Stimulated activated naive CD8-positive, alpha-beta T cell treated with anti-CD3 and anti-CD28 coated beads, Interleukin-15, Interleukin-2, amounts not matched to agents 100 ng/mL and 50 ng/mL, for 24 hours (primary cell): ENCODE measurements around the gene NECTIN2.
"Not testable (repeated sequence)": the region's sequence is repeated elsewhere in the genome, so short reads cannot be mapped to it uniquely, and the experiment has no call there.

ENCODE experiments used
- H3K27ac Mint-ChIP-seq: one replicate; pipeline ENCODE4 v1.8.0; 2021; ENCODE audit warnings: mild to moderate bottlenecking, mixed read lengths
- H3K27me3 Mint-ChIP-seq: one replicate; pipeline ENCODE4 v1.8.0; 2021; ENCODE audit warnings: mixed read lengths
- H3K36me3 Mint-ChIP-seq: one replicate; pipeline ENCODE4 v1.8.0; 2021; ENCODE audit warnings: low read depth, mixed read lengths
- H3K4me1 Mint-ChIP-seq: one replicate; pipeline ENCODE4 v1.8.0; 2021; ENCODE audit warnings: low read depth, mixed read lengths
- H3K4me3 Mint-ChIP-seq: one replicate; pipeline ENCODE4 v1.8.0; 2021; ENCODE audit warnings: mild to moderate bottlenecking, mixed read lengths
- H3K9me3 Mint-ChIP-seq: one replicate; pipeline ENCODE4 v1.8.0; 2021; ENCODE audit warnings: mixed read lengths

The NECTIN2 gene

GRCh38 chr19:44914433-44915206 is 68.5 kb downstream of the NECTIN2 start, which contains the start of gene APOC1:
Gene APOC1 (plus strand): TSS chr19:44914608. CDS start chr19:44914892, 284 bp downstream.
- H3K36me3 Mint-ChIP-seq, H3K4me1 Mint-ChIP-seq, H3K9me3 Mint-ChIP-seq: not testable (repeated sequence)
- peaks cover 25% of the 10 kb centered on the region for H3K27me3 Mint-ChIP-seq
- peak within 1 kb of the TSS; percentile 85 for H3K4me3 Mint-ChIP-seq
- peak within 1 kb of the TSS; percentile 91 for H3K27ac Mint-ChIP-seq

- H3K27ac Mint-ChIP-seq: no peak overlapping the region
- no peak overlapping the region for H3K4me3 Mint-ChIP-seq
- H3K4me1 Mint-ChIP-seq: peaks cover 9% of the 10 kb centered on the region
- H3K9me3 Mint-ChIP-seq: no peaks in the 10 kb centered on the region
- peaks cover 17% of the 10 kb centered on the region for H3K27me3 Mint-ChIP-seq
- H3K36me3 Mint-ChIP-seq: no peaks in the 10 kb centered on the region
Observed at GRCh38 chr19:44924243-44924725, 78.2 kb downstream of the NECTIN2 start.

DNA sequence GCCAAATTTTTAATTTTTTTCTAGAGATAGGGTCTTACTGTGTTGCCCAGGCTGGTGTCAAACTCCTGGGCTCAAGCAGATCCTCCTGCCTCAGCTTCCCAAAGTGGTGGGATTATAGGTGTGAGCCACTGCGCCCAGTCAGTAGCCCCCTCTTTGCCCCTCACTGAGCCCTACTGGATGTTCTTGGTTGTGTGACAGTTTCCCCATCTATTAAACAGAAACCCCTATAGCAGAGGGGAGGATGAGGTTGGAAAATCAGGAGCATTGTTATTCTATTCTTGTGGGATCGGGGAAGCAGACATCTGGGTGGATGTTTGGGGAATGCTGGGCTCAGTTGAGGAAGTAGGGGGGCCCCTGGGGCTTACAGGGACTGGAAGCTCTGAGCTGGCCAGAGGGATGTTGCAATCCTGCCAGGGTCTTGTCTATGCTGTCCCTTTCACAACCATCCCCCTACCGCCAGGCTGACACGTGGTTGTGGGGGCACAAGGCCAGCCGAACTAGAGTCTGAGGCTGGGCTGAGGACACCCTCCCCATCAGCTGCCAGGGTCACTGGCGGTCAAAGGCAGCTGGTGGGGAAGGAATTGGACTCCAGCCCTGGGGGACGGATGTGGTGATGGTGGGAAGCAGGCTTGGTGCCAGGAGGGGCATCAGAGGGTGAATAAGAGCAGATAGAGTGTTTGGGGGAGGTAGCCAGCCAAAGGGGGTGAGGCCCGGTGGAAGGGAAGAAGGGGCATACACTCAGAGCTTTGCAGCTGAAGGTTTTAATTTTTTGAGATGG is 79.2 kb downstream of the NECTIN2 start:
- Mint-ChIP-seq H3K4me1 (peaks cover 9% of the 10 kb centered on the region), H3K27ac (no peak overlapping the region), H3K27me3 (peaks cover 20% of the 10 kb centered on the region), H3K4me3 (no peak overlapping the region), H3K36me3 (no peaks in the 10 kb centered on the region), H3K9me3 (no peaks in the 10 kb centered on the region)

DNA sequence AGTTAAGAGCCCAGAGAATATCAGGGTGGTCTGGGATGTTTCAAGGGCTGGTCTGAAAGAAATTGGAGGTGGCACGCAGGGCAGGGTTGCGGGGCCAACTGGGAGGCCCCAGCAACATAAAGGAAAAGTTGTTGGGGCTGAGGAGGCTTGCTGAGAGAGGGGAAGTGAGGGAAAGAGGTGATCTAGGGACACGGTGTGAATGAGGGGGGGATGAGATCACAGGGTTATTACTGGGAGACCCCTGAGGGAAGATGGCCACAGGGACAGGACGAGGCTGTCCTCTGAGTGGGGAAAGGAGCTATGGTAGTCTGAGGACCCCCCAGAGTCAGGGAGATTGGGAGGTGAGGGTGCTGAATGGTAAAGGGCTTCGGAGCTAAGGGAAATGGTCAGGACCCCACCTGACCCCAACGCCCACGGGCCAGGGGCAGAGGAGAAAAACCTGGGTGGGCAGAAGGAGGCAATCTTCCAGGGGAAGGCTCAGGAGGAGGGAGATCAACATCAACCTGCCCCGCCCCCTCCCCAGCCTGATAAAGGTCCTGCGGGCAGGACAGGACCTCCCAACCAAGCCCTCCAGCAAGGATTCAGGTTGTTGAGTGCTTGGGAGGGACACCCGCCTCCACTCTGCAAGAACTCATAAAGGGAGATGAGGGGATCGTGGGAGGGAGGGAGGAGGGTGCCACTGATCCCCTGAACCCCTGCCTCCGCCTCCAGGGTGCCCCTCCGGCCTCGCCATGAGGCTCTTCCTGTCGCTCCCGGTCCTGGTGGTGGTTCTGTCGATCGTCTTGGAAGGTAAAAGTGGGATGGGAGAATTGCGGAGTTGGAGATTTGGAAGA is 80.4 kb downstream of the NECTIN2 start:
- H3K27me3 Mint-ChIP-seq: peaks cover 20% of the 10 kb centered on the region
- not testable (repeated sequence) for H3K36me3 Mint-ChIP-seq, H3K9me3 Mint-ChIP-seq, H3K27ac Mint-ChIP-seq, H3K4me1 Mint-ChIP-seq, H3K4me3 Mint-ChIP-seq

- H3K36me3 Mint-ChIP-seq: no peaks in the 10 kb centered on the region
- H3K27me3 Mint-ChIP-seq: peaks cover 20% of the 10 kb centered on the region
- H3K4me1 Mint-ChIP-seq: peaks cover 9% of the 10 kb centered on the region
- H3K4me3 Mint-ChIP-seq: no peak overlapping the region
- no peaks in the 10 kb centered on the region for H3K9me3 Mint-ChIP-seq
- H3K27ac Mint-ChIP-seq: no peak overlapping the region
Observed at GRCh38 chr19:44927746-44928145, 81.6 kb downstream of the NECTIN2 start.

- no peak overlapping the region for H3K4me3 Mint-ChIP-seq
- no peaks in the 10 kb centered on the region for H3K9me3 Mint-ChIP-seq
- no peak overlapping the region for H3K27ac Mint-ChIP-seq
- peaks cover 18% of the 10 kb centered on the region for H3K27me3 Mint-ChIP-seq
- H3K36me3 Mint-ChIP-seq: no peaks in the 10 kb centered on the region
- H3K4me1 Mint-ChIP-seq: peaks cover 9% of the 10 kb centered on the region
Observed at GRCh38 chr19:44930088-44930487, 84.0 kb downstream of the NECTIN2 start.

- peaks cover 7% of the 10 kb centered on the region for H3K27me3 Mint-ChIP-seq
- H3K4me1 Mint-ChIP-seq: peaks cover 4% of the 10 kb centered on the region
- no peaks in the 10 kb centered on the region for H3K9me3 Mint-ChIP-seq
- no peaks in the 10 kb centered on the region for H3K36me3 Mint-ChIP-seq
- H3K4me3 Mint-ChIP-seq: no peak overlapping the region
- no peak overlapping the region for H3K27ac Mint-ChIP-seq
Observed at GRCh38 chr19:44931541-44931940, 85.4 kb downstream of the NECTIN2 start.
